Body of pancreas (tissue), 4 donors: ENCODE results near the gene DEPDC7.

Experiments used
- CTCF ChIP-seq, 7 experiments: fragments of 450-650 bp in 4 of 7; fragments of 200-600 bp in 3 of 7; sonication (generic) in 3 of 7; IDR thresholded peaks; one replicate each; pipeline ENCODE4 v1.5.1; 2016 to 2019; ENCODE audit warnings: antibody characterized with exemption in 7 of 7
- POLR2A ChIP-seq, 3 donors: fragments of 450-650 bp; IDR thresholded peaks; one replicate each; pipeline ENCODE4 v1.6.1; 2016; ENCODE audit warnings: antibody characterized with exemption in 3 of 3, mild to moderate bottlenecking in 2 of 3

DNA sequence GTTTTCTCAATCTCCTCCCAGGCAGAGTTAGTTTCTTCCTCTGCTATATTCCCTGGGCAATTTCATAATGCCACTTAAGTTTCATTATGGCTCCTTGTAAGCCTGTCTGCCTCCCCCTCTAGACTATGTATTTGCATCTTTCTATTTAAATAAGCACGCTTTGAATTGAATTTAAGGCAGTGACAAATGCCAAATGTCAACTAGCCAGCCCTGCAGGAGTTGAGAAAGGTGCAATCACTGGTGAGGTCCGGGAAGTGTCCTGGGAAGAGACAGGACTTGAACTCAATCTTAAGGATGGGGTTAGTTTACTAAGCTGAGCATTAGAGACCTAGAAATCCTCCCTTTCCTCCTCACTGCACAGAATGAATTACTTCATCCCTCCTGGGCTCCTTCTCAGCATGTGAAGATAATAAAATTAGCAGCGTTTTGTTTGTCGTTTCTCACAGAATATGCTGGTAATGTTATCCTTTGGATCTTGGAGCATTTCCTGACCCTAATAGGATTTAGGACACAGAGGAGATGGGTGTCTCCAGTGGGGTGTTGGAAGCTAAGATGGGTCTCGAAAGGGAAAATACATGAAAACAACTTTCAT, 25.3 kb downstream of the DEPDC7 start:
- TF ChIP-seq CTCF (IDR thresholded peaks at IDR 0.05) (no peak), POLR2A (IDR thresholded peaks at IDR 0.05) (no peak)
